DND-41 (cell line): ENCODE results near the gene MSTO1.
"Not testable (repeated sequence)": the region's sequence is repeated elsewhere in the genome, so short reads cannot be mapped to it uniquely, and the experiment has no call there.

Experiments
- ATAC-seq: fragments of 200-7000 bp; cut with Tn5 transposase; 3 replicates; pipeline ENCODE4 v1.9.1; 2021; ENCODE audit warnings: low read depth; ENCODE audit not compliant: insufficient read depth
- DNase-seq: peaks from one replicate; pipeline ENCODE4 v3.0.0-alpha.2; 2020
- H2AFZ ChIP-seq: 2 replicates; pipeline ENCODE4 v1.6.0; 2012; ENCODE audit warnings: low read depth, low read length
- H3K27ac ChIP-seq: 2 replicates; pipeline ENCODE4 v1.5.1; 2012; ENCODE audit warnings: low read length, inconsistent platforms
- H3K27me3 ChIP-seq: fragments of 200-600 bp; sonication (generic); 2 replicates; pipeline ENCODE4 v1.6.0; 2012; ENCODE audit warnings: low read length, mild to moderate bottlenecking, inconsistent platforms; ENCODE audit not compliant: insufficient read depth, poor library complexity
- H3K36me3 ChIP-seq: 2 replicates; pipeline ENCODE4 v1.5.1; 2012; ENCODE audit warnings: low read length, inconsistent platforms; ENCODE audit not compliant: insufficient read depth
- H3K4me1 ChIP-seq: 2 replicates; pipeline ENCODE4 v1.5.1; 2012; ENCODE audit warnings: mild to moderate bottlenecking, low read length; ENCODE audit not compliant: insufficient read depth
- H3K4me2 ChIP-seq: 2 replicates; pipeline ENCODE4 v1.6.0; 2012; ENCODE audit warnings: mild to moderate bottlenecking, moderate library complexity, low read length, inconsistent platforms; ENCODE audit not compliant: insufficient read depth
- H3K4me3 ChIP-seq, 2 experiments: fragments of 200-600 bp in 1 of 2; shearing (Covaris generic) in 1 of 2; 2 replicates each; pipeline ENCODE4 v1.5.1; 2012 to 2016; ENCODE audit warnings: inconsistent platforms in 2 of 2, low read length in 2 of 2, mild to moderate bottlenecking in 2 of 2, low read depth in 1 of 2, moderate library complexity in 1 of 2
- H3K79me2 ChIP-seq: 2 replicates; pipeline ENCODE4 v1.6.0; 2012; ENCODE audit warnings: low read length, inconsistent platforms; ENCODE audit not compliant: insufficient read depth
- H3K9ac ChIP-seq: 2 replicates; pipeline ENCODE4 v1.6.0; 2012; ENCODE audit warnings: low read depth, mild to moderate bottlenecking, inconsistent platforms, low read length, moderate library complexity
- H3K9me3 ChIP-seq: 2 replicates; pipeline ENCODE4 v1.5.1; 2012; ENCODE audit warnings: low read length, moderate library complexity, mild to moderate bottlenecking, inconsistent platforms; ENCODE audit not compliant: insufficient read depth, severe bottlenecking
- H4K20me1 ChIP-seq: 2 replicates; pipeline ENCODE4 v1.6.0; 2012; ENCODE audit warnings: low read length; ENCODE audit not compliant: insufficient read depth
- EZH2 ChIP-seq: IDR thresholded peaks from 3 replicates; pipeline ENCODE4 v1.6.1; 2012; ENCODE audit warnings: borderline replicate concordance, low read depth, mild to moderate bottlenecking, moderate library complexity, low read length, inconsistent platforms; ENCODE audit not compliant: severe bottlenecking
- TF ChIP-seq, protein P1 (sequence below): IDR thresholded peaks from 2 replicates; pipeline ENCODE4 v1.5.1; 2012; ENCODE audit warnings: borderline replicate concordance, low read length, moderate library complexity, mild to moderate bottlenecking; ENCODE audit not compliant: poor library complexity, severe bottlenecking; ENCODE audit errors: extremely low read depth

Gene MSTO1

DNA sequence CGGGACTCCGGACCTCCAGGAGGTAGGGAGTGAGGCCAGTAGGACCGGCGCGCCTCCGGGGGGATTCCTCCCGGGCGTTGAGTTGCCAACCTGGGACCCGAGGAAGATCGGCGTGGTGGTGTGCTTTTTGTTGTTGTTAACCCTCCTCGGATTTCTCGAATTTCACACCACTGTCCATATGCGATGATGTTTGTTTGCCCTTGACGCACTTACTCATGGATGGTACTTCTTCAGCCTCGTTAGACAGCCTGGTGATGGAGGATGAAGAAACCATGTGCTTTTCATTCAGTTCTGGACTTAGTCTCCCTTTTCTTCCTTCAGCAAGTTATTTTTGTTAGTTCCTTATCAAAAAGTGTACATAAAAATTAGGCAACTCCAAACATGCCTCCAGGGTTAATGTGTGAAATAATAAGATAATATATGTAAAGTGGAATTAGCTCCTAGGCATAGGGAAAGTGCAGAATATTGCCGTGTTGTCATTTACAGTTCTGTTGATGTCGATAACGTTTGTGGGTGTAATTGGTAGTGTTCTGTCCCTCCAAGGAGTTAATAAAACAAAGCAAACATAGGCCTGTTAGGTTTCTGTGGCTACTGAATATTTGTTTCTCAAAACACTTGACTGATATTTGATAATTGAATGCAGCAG, 46.5 kb upstream of the MSTO1 start:
- Histone ChIP-seq H4K20me1 (peaks cover 15% of the 10 kb centered on the region), H3K4me3 (peak overlapping the region; percentile 91 to 99), H3K36me3 (peaks cover 17% of the 10 kb centered on the region), H3K79me2 (peaks cover 88% of the 10 kb centered on the region), H2AFZ (peak overlapping the region; percentile 100), H3K27ac (peak overlapping the region; percentile 100), H3K4me2 (peak overlapping the region; percentile 64), H3K9ac (peak overlapping the region; percentile 98), H3K4me1 (peaks cover 33% of the 10 kb centered on the region)
- H3K27me3 ChIP-seq, DNase-seq, H3K9me3 ChIP-seq: not testable (repeated sequence)
- ATAC-seq = peak; percentile 11
- TF ChIP-seq, protein P1, sequence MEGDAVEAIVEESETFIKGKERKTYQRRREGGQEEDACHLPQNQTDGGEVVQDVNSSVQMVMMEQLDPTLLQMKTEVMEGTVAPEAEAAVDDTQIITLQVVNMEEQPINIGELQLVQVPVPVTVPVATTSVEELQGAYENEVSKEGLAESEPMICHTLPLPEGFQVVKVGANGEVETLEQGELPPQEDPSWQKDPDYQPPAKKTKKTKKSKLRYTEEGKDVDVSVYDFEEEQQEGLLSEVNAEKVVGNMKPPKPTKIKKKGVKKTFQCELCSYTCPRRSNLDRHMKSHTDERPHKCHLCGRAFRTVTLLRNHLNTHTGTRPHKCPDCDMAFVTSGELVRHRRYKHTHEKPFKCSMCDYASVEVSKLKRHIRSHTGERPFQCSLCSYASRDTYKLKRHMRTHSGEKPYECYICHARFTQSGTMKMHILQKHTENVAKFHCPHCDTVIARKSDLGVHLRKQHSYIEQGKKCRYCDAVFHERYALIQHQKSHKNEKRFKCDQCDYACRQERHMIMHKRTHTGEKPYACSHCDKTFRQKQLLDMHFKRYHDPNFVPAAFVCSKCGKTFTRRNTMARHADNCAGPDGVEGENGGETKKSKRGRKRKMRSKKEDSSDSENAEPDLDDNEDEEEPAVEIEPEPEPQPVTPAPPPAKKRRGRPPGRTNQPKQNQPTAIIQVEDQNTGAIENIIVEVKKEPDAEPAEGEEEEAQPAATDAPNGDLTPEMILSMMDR = peak; percentile 1

DNA sequence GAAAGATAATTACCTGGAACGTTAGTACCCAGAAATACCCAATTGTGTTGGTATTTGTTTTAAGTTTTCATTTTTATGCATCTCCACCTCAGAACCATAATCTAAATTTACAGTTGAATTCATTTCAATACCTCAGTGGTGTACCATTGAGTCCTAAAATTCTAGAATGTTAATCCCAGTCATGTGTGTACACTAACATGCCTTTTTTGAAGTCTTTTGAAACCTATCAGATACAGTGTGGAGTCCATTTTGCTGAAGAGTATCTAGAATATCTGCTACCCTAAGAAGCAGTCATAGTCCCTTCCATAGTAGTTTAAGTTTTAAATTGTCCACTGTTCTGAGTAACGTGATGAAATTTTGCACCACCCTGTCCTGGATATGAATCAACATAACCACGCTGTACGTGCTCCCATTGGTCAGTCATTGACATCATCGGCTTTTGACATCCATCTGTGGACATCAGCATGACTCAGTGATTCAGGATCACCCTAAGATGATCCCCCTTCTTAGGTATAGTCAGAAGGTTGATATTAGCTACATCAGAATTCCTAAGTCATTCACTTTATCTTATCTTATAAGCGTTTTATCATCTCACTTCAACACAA, 39.9 kb upstream of the MSTO1 start:
- Histone ChIP-seq H3K4me2 (no peak overlapping the region), H4K20me1 (peaks cover 5% of the 10 kb centered on the region), H3K27me3 (no peaks in the 10 kb centered on the region), H3K36me3 (peaks cover 21% of the 10 kb centered on the region; the same call in 1 of the 2 replicates), H3K79me2 (peaks cover 59% of the 10 kb centered on the region), H3K27ac (no peak overlapping the region), H3K4me3 (no peak overlapping the region), H2AFZ (no peak overlapping the region), H3K9me3 (no peaks in the 10 kb centered on the region), H3K9ac (no peak overlapping the region), H3K4me1 (peaks cover 5% of the 10 kb centered on the region; the same call in 1 of the 2 replicates)
- TF ChIP-seq, protein P1 = no peak
- no peak for TF ChIP-seq EZH2
- ATAC-seq (no peak), DNase-seq (no peak)

DNA sequence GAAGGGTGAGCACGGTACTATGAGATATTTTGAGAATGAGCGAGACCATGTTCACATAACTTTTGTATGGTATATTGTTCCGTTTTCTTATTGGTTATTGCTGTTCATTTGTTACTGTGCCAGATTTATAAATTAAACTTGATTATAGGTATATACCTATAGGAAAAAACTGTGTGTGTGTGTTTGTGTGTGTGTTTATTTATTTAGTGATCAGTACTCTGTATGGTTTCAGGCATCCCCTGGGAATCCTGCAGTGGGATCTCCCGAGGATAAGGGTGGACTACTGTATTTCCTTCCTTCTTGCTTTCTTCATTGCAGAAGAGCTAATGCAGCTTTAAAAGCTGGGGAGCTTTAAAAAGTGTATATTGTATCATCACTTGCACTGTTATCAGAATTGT, 39.4 kb upstream of the MSTO1 start:
- Histone ChIP-seq H3K27ac (no peak overlapping the region), H3K9me3 (no peaks in the 10 kb centered on the region), H3K4me1 (no peaks in the 10 kb centered on the region), H3K9ac (no peak overlapping the region), H3K4me2 (no peak overlapping the region), H3K79me2 (peaks cover 54% of the 10 kb centered on the region), H3K36me3 (peaks cover 21% of the 10 kb centered on the region; the same call in 1 of the 2 replicates), H2AFZ (no peak overlapping the region), H4K20me1 (peaks cover 5% of the 10 kb centered on the region), H3K27me3 (no peaks in the 10 kb centered on the region), H3K4me3 (no peak overlapping the region)
- ATAC-seq (no peak), DNase-seq (no peak)
- TF ChIP-seq, protein P1 = no peak
